Fibroblast of lung (primary cell): ENCODE measurements around the gene PMS2. TPM values are rescaled to one million over a fixed set of nuclear protein-coding genes. Genes with fewer than 3 reads are reported as not detected.

ENCODE experiments used
- DNase-seq, 2 donors: peaks; one replicate each; pipeline versions ENCODE4 v3.0.0 to v3.0.0-alpha.2; 2010; ENCODE audit warnings: low read depth in 2 of 2
- H2AFZ ChIP-seq: 2 replicates; pipeline ENCODE4 v1.5.1; 2012; ENCODE audit warnings: low read length, control low read depth, inconsistent platforms
- H3K27ac ChIP-seq: 2 replicates; pipeline ENCODE4 v1.5.1; 2011; ENCODE audit warnings: low read length, control low read depth; ENCODE audit not compliant: insufficient read depth
- H3K27me3 ChIP-seq: 2 replicates; pipeline ENCODE4 v1.5.1; 2011; ENCODE audit warnings: mild to moderate bottlenecking, low read length; ENCODE audit not compliant: control insufficient read depth, insufficient read depth
- H3K36me3 ChIP-seq: 2 replicates; pipeline ENCODE4 v1.5.1; 2011; ENCODE audit warnings: low read length; ENCODE audit not compliant: control insufficient read depth, insufficient read depth
- H3K4me1 ChIP-seq: 2 replicates; pipeline ENCODE4 v1.5.1; 2011; ENCODE audit warnings: low read length; ENCODE audit not compliant: control insufficient read depth, insufficient read depth; ENCODE audit errors: extremely low read depth
- H3K4me2 ChIP-seq: 2 replicates; pipeline ENCODE4 v1.5.1; 2011; ENCODE audit warnings: low read length, control low read depth; ENCODE audit not compliant: insufficient read depth; ENCODE audit errors: extremely low read depth
- H3K4me3 ChIP-seq, 4 experiments: fragments of 200-600 bp in 1 of 4; sonication (generic) in 1 of 4; replicated peaks in 1 of 4; 2 replicates each; pipeline ENCODE4 v1.5.1; 2011 to 2016; ENCODE audit warnings: low read length in 4 of 4, low read depth in 3 of 4, mild to moderate bottlenecking in 3 of 4, control low read depth in 2 of 4, inconsistent platforms in 1 of 4, mixed read lengths in 1 of 4; ENCODE audit not compliant: insufficient read depth in 1 of 4; ENCODE audit errors: control extremely low read depth in 1 of 4
- H3K79me2 ChIP-seq: 2 replicates; pipeline ENCODE4 v1.5.1; 2012; ENCODE audit warnings: mild to moderate bottlenecking, low read length, inconsistent platforms; ENCODE audit not compliant: control insufficient read depth, insufficient read depth
- H3K9ac ChIP-seq: 2 replicates; pipeline ENCODE4 v1.5.1; 2011; ENCODE audit warnings: mild to moderate bottlenecking, low read length, control low read depth; ENCODE audit not compliant: insufficient read depth
- H3K9me3 ChIP-seq: 2 replicates; pipeline ENCODE4 v1.5.1; 2012; ENCODE audit warnings: low read depth, low read length; ENCODE audit not compliant: control insufficient read depth, insufficient read depth
- H4K20me1 ChIP-seq: 2 replicates; pipeline ENCODE4 v1.5.1; 2011; ENCODE audit warnings: low read length; ENCODE audit not compliant: control insufficient read depth, insufficient read depth; ENCODE audit errors: extremely low read depth
- EZH2 ChIP-seq: IDR thresholded peaks from 2 replicates; pipeline ENCODE4 v1.5.1; 2012; ENCODE audit warnings: low read length, control low read depth, mild to moderate bottlenecking; ENCODE audit errors: missing control alignments
- polyA plus RNA-seq, 2 donors: library from polyadenylated mRNA; depleted of rRNA in 1 of 2; stranded (reverse) in 1 of 2; unstranded in 1 of 2; fragments of >200 nt; gene quantifications; 2 replicates each; pipeline ENCODE4 v1.2.1, GENCODE V29; 2011 to 2012; ENCODE audit warnings: missing spikeins in 1 of 2
- total RNA-seq: library from RNA; depleted of rRNA; stranded (reverse); fragments of >200 nt; gene quantifications from 2 replicates; pipeline ENCODE4 v1.2.1, GENCODE V29; 2014
- TF ChIP-seq, protein P1 (sequence below), 2 donors: IDR thresholded peaks in 1 of 2; conservative IDR thresholded peaks in 1 of 2; 1 replicate in 1 of 2; 2 replicates in 1 of 2; pipeline ENCODE4 v1.5.1; 2011 to 2012; ENCODE audit warnings: low read length in 2 of 2, control low read depth in 1 of 2, inconsistent platforms in 1 of 2, low read depth in 1 of 2, mild to moderate bottlenecking in 1 of 2

Gene PMS2
- total and polyA plus RNA-seq, 2 donors (not counting 1 experiment from before 2014, with no cell fraction given): 7.9 to 28.1 TPM

GRCh38 chr7:6035686-6036085 lies 26.8 kb upstream of the PMS2 start:
- no peak overlapping the region for H3K27ac ChIP-seq
- no peaks in the 10 kb centered on the region for H3K79me2 ChIP-seq
- DNase-seq: no peak
- H3K27me3 ChIP-seq: no peaks in the 10 kb centered on the region
- no peaks in the 10 kb centered on the region for H3K4me1 ChIP-seq
- no peak overlapping the region for H3K4me2 ChIP-seq
- no peak overlapping the region for H3K4me3 ChIP-seq
- no peak for TF ChIP-seq EZH2
- TF ChIP-seq, protein P1, sequence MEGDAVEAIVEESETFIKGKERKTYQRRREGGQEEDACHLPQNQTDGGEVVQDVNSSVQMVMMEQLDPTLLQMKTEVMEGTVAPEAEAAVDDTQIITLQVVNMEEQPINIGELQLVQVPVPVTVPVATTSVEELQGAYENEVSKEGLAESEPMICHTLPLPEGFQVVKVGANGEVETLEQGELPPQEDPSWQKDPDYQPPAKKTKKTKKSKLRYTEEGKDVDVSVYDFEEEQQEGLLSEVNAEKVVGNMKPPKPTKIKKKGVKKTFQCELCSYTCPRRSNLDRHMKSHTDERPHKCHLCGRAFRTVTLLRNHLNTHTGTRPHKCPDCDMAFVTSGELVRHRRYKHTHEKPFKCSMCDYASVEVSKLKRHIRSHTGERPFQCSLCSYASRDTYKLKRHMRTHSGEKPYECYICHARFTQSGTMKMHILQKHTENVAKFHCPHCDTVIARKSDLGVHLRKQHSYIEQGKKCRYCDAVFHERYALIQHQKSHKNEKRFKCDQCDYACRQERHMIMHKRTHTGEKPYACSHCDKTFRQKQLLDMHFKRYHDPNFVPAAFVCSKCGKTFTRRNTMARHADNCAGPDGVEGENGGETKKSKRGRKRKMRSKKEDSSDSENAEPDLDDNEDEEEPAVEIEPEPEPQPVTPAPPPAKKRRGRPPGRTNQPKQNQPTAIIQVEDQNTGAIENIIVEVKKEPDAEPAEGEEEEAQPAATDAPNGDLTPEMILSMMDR (conservative IDR thresholded peaks at IDR 0.05 in 1 of 2, IDR thresholded peaks at IDR 0.05 in 1 of 2; ENCODE audit: low read depth in 1 of 2, low read length in 2 of 2): no peak
- H3K9ac ChIP-seq: no peak overlapping the region
- H3K9me3 ChIP-seq: no peaks in the 10 kb centered on the region
- no peaks in the 10 kb centered on the region for H4K20me1 ChIP-seq
- no peak overlapping the region for H2AFZ ChIP-seq
- peaks cover 10% of the 10 kb centered on the region for H3K36me3 ChIP-seq

GRCh38 chr7:6035165-6035564 lies 26.3 kb upstream of the PMS2 start:
- no peak overlapping the region for H3K9ac ChIP-seq
- no peaks in the 10 kb centered on the region for H3K4me1 ChIP-seq
- H3K36me3 ChIP-seq: peaks cover 10% of the 10 kb centered on the region
- H4K20me1 ChIP-seq: no peaks in the 10 kb centered on the region
- H2AFZ ChIP-seq: no peak overlapping the region
- no peak overlapping the region for H3K4me3 ChIP-seq
- DNase-seq: no peak
- no peak overlapping the region for H3K4me2 ChIP-seq
- no peaks in the 10 kb centered on the region for H3K9me3 ChIP-seq
- no peaks in the 10 kb centered on the region for H3K27me3 ChIP-seq
- H3K79me2 ChIP-seq: no peaks in the 10 kb centered on the region
- TF ChIP-seq, protein P1 (conservative IDR thresholded peaks at IDR 0.05 in 1 of 2, IDR thresholded peaks at IDR 0.05 in 1 of 2; ENCODE audit: low read depth in 1 of 2, low read length in 2 of 2): no peak
- no peak for TF ChIP-seq EZH2
- H3K27ac ChIP-seq: no peak overlapping the region

- H3K4me3 ChIP-seq: no peak overlapping the region
- no peaks in the 10 kb centered on the region for H3K79me2 ChIP-seq
- no peaks in the 10 kb centered on the region for H3K9me3 ChIP-seq
- no peak overlapping the region for H2AFZ ChIP-seq
- peaks cover 8% of the 10 kb centered on the region for H3K36me3 ChIP-seq
- no peaks in the 10 kb centered on the region for H4K20me1 ChIP-seq
- H3K27ac ChIP-seq: no peak overlapping the region
- no peaks in the 10 kb centered on the region for H3K4me1 ChIP-seq
- no peak for TF ChIP-seq EZH2
- TF ChIP-seq, protein P1 (conservative IDR thresholded peaks at IDR 0.05 in 1 of 2, IDR thresholded peaks at IDR 0.05 in 1 of 2; ENCODE audit: low read depth in 1 of 2, low read length in 2 of 2): no peak
- H3K27me3 ChIP-seq: no peaks in the 10 kb centered on the region
- DNase-seq: no peak
- H3K4me2 ChIP-seq: no peak overlapping the region
- H3K9ac ChIP-seq: no peak overlapping the region
These were observed 23.8 kb upstream of the PMS2 start for GRCh38 chr7:6032641-6033040.
